OCI-LY7 (cell line): ENCODE measurements around the gene GYPB. TPM values are rescaled to one million over a fixed set of nuclear protein-coding genes. Genes with fewer than 3 reads are reported as not detected.
"Not testable (repeated sequence)": the region's sequence is repeated elsewhere in the genome, so short reads cannot be mapped to it uniquely, and the experiment has no call there.

ENCODE experiments used
- BruUV-seq: library from RNA; stranded (reverse); fragments of 400-500 nt; replicated peaks from 2 replicates; lab custom pipeline; 2021; lab: Mats Ljungman, UMichigan
- CTCF ChIA-PET: fragments of 300-600 bp; sonication (Branson Sonifier 250); formaldehyde crosslinking; loops from one replicate; lab custom pipeline; 2022; ENCODE audit warnings: antibody characterized with exemption; ENCODE audit not compliant: unreplicated experiment; lab: Charles Lee
- POLR2A ChIA-PET: fragments of 300-600 bp; sonication (Branson Sonifier 250); formaldehyde crosslinking; loops from one replicate; lab custom pipeline; 2022; ENCODE audit warnings: antibody characterized with exemption; lab: Charles Lee
- DNase-seq: peaks from one replicate; pipeline ENCODE4 v3.0.0-alpha.2; 2015; ENCODE audit warnings: low spot score
- H2AFZ ChIP-seq: fragments of 200-600 bp; sonication (generic), shearing (Covaris generic); 2 replicates; pipeline ENCODE4 v1.6.1; 2014; ENCODE audit warnings: mild to moderate bottlenecking, antibody characterized with exemption, low read length, moderate library complexity
- H3K27ac ChIP-seq: fragments of 200-600 bp; sonication (generic); 2 replicates; pipeline ENCODE4 v1.5.1; 2014; ENCODE audit warnings: mixed run types, low read depth, mild to moderate bottlenecking, moderate library complexity, low read length, inconsistent platforms; ENCODE audit not compliant: poor library complexity, severe bottlenecking
- H3K36me3 ChIP-seq: fragments of 200-600 bp; sonication (generic); 2 replicates; pipeline ENCODE4 v1.6.1; 2014; ENCODE audit warnings: mild to moderate bottlenecking, antibody characterized with exemption, low read length, moderate library complexity, mixed read lengths; ENCODE audit not compliant: insufficient read depth
- H3K4me1 ChIP-seq: fragments of 200-600 bp; sonication (generic); 2 replicates; pipeline ENCODE4 v1.5.1; 2014; ENCODE audit warnings: mild to moderate bottlenecking, low read length; ENCODE audit not compliant: insufficient read depth, poor library complexity, severe bottlenecking
- H3K4me2 ChIP-seq: fragments of 200-600 bp; sonication (generic); 2 replicates; pipeline ENCODE4 v1.6.1; 2014; ENCODE audit warnings: mild to moderate bottlenecking, low read length
- H3K4me3 ChIP-seq: fragments of 200-600 bp; sonication (generic); 2 replicates; pipeline ENCODE4 v1.5.1; 2014; ENCODE audit warnings: mild to moderate bottlenecking, low read depth, low read length; ENCODE audit not compliant: poor library complexity, severe bottlenecking
- H3K79me2 ChIP-seq: fragments of 200-600 bp; sonication (generic); 2 replicates; pipeline ENCODE4 v1.6.1; 2016; ENCODE audit warnings: low read depth, mild to moderate bottlenecking, low read length, moderate library complexity, mixed read lengths; ENCODE audit not compliant: insufficient read depth
- H3K9me2 ChIP-seq: fragments of 200-600 bp; sonication (generic); 2 replicates; pipeline ENCODE4 v1.6.1; 2016; ENCODE audit warnings: mild to moderate bottlenecking, low read length, mixed read lengths; ENCODE audit not compliant: insufficient read depth
- H3K9me3 ChIP-seq: fragments of 200-600 bp; sonication (generic); 2 replicates; pipeline ENCODE4 v1.6.1; 2014; ENCODE audit warnings: mild to moderate bottlenecking, mixed run types, low read length, mixed read lengths
- H4K20me1 ChIP-seq: fragments of 200-600 bp; sonication (generic); 2 replicates; pipeline ENCODE4 v1.6.1; 2014; ENCODE audit warnings: mild to moderate bottlenecking, antibody characterized with exemption, low read length, moderate library complexity, mixed read lengths; ENCODE audit not compliant: insufficient read depth
- EZH2phosphoT487 ChIP-seq: fragments of 200-600 bp; sonication (generic); IDR thresholded peaks from 2 replicates; pipeline ENCODE4 v1.6.1; 2018; ENCODE audit warnings: low read depth, borderline replicate concordance, mild to moderate bottlenecking, mixed run types, antibody characterized with exemption, low read length, moderate library complexity, mixed read lengths
- intact Hi-C: fragments of 100-400 bp; cut with micrococcal nuclease; formaldehyde crosslinking; loops from one replicate; pipeline ENCODE4 v1.10.0; 2022; ENCODE audit not compliant: unreplicated experiment
- total RNA-seq, 2 experiments: library from RNA; depleted of rRNA in 1 of 2; stranded (reverse); fragments of >200 nt in 1 of 2; shearing (Covaris generic) in 1 of 2; gene quantifications; 2 replicates each; pipeline ENCODE4 v1.2.3, GENCODE V29; 2014 to 2022
- TF ChIP-seq, protein P1 (sequence below): fragments of 200-600 bp; sonication (generic); conservative IDR thresholded peaks from 2 replicates; pipeline ENCODE4 v1.5.1; 2014; ENCODE audit warnings: mild to moderate bottlenecking, antibody characterized with exemption, low read length, moderate library complexity, mixed read lengths

Gene GYPB
- total RNA-seq, 2 experiments from 2014 or later, result not detected

DNA sequence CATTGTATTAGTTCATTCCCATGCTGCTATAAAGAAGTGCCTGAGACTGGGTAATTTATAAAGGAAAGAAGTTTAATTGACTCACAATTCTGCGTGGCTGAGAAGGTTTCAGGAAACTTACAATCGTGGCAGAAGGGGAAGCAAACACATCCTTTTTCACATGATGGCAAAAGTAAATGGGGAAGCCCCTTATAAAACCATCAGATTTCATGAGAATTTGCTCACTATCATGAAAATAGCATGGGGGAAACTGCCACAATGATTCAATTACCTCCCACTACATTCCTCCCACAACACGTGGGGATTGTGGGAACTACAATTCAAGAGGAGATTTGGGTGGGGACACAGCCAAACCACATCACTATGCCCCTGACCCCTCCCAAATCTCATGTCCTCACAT lies 28.5 kb downstream of the GYPB start:
- H3K27ac ChIP-seq, H3K9me3 ChIP-seq, H4K20me1 ChIP-seq, H3K79me2 ChIP-seq, H2AFZ ChIP-seq, DNase-seq, H3K4me2 ChIP-seq, POLR2A ChIA-PET, H3K4me3 ChIP-seq, BruUV-seq, intact Hi-C loops, CTCF ChIA-PET, H3K4me1 ChIP-seq, H3K9me2 ChIP-seq, H3K36me3 ChIP-seq: not testable (repeated sequence)

DNA sequence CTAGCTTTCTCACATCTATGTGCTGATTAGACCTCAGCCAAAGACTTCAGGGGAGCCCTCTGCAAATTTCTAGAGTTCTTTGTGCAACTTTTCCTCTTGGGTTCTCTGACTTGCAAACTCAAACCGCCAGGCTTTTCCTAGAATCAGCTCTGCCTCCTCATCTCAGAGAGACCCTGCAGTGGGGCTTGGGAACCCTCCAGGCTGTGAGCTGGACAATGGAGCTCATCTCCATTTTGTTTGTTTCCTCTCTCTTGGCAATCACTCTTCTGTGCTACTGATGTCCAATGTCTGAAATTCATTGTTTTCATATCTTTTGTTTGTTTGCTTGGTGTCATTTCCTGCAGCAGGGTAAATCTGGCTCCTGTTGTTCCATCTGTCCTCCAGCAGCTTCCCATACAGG lies 33.0 kb downstream of the GYPB start:
- no peak overlapping the region for H3K27ac ChIP-seq
- H3K79me2 ChIP-seq, result no peaks in the 10 kb centered on the region
- intact Hi-C loops, result no loop called here
- H3K36me3 ChIP-seq, result no peaks in the 10 kb centered on the region
- no peaks in the 10 kb centered on the region for H3K9me3 ChIP-seq
- no peak overlapping the region for H3K4me3 ChIP-seq
- POLR2A ChIA-PET, result no interaction called here
- no peaks in the 10 kb centered on the region for H4K20me1 ChIP-seq
- no peaks in the 10 kb centered on the region for H3K4me1 ChIP-seq
- H3K9me2 ChIP-seq, result no peaks in the 10 kb centered on the region
- no TSS peak for BruUV-seq
- H2AFZ ChIP-seq, result no peak overlapping the region
- CTCF ChIA-PET, result no interaction called here
- DNase-seq, result no peak
- TF ChIP-seq EZH2phosphoT487, result no peak
- TF ChIP-seq, protein P1, sequence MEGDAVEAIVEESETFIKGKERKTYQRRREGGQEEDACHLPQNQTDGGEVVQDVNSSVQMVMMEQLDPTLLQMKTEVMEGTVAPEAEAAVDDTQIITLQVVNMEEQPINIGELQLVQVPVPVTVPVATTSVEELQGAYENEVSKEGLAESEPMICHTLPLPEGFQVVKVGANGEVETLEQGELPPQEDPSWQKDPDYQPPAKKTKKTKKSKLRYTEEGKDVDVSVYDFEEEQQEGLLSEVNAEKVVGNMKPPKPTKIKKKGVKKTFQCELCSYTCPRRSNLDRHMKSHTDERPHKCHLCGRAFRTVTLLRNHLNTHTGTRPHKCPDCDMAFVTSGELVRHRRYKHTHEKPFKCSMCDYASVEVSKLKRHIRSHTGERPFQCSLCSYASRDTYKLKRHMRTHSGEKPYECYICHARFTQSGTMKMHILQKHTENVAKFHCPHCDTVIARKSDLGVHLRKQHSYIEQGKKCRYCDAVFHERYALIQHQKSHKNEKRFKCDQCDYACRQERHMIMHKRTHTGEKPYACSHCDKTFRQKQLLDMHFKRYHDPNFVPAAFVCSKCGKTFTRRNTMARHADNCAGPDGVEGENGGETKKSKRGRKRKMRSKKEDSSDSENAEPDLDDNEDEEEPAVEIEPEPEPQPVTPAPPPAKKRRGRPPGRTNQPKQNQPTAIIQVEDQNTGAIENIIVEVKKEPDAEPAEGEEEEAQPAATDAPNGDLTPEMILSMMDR, result no peak
- no peak overlapping the region for H3K4me2 ChIP-seq

DNA sequence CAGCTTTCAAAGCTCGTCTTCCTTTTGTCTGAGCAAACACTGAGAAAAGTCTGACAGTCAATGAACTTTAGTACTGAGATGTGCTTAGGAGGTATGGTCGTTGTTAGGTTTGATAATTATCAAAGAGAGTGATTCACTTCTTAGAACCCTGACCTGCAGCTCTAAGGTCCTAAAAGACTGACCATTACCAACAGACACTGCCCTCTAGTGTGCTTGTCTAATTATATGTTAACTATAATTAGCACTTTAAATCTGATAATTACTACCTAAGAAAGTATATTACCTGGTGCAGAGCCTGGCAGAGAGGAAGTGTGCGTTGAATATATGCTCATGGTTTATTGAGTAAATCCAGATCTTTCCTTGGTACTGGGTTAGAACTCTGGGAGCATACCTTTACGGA lies 38.4 kb downstream of the GYPB start:
- H3K27ac ChIP-seq, H3K79me2 ChIP-seq, CTCF ChIA-PET, H3K4me3 ChIP-seq, POLR2A ChIA-PET, H3K9me3 ChIP-seq, H4K20me1 ChIP-seq, intact Hi-C loops, H2AFZ ChIP-seq, H3K4me2 ChIP-seq, H3K36me3 ChIP-seq, H3K9me2 ChIP-seq, BruUV-seq, H3K4me1 ChIP-seq: not testable (repeated sequence)
- DNase-seq, result peak; percentile 2

DNA sequence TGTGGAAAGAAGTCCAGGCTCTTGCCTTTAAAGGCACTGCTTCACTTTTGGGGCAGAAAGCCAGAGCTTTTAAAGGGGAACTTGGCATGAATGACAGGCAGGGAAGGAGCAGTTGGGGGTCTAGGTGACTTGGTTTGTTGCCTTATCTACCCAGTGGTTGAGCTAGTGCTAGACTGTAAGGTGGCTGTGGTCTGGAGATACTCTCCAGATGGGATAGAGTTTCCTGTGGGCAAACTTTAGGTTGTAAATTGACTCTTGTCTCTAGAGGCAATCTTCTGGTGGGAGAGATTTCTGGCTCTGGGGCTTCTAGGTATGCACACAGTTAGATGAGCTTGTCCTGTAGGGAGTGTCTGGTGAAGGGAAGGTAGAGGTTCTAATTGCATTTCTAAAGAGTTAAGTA lies 43.7 kb downstream of the GYPB start:
- H3K4me2 ChIP-seq, H3K9me3 ChIP-seq, DNase-seq, H2AFZ ChIP-seq, CTCF ChIA-PET, H3K79me2 ChIP-seq, H3K4me3 ChIP-seq, H3K36me3 ChIP-seq, BruUV-seq, H3K27ac ChIP-seq, POLR2A ChIA-PET, intact Hi-C loops, H3K4me1 ChIP-seq, H4K20me1 ChIP-seq, H3K9me2 ChIP-seq: not testable (repeated sequence)

DNA sequence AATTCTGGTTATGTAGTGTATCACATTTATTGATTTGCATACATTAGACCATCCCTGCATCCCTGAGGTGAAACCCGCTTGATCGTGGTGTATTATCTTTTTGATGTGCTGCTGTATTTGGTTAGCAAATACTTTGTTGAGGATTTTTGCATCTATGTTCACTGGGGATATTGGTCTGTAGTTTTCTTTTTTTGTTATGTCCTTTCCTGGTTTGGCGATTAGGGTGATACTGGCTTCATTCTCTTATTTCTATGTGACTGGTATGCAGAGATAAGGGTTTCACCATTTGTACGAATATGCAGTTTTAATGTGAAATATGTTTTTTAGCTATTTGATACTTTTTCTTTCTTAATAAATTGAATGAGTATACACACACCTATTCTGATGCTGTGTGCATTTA lies 45.2 kb downstream of the GYPB start:
- DNase-seq, BruUV-seq, H3K27ac ChIP-seq, H3K9me3 ChIP-seq, H3K79me2 ChIP-seq, POLR2A ChIA-PET, H3K4me1 ChIP-seq, H3K4me3 ChIP-seq, CTCF ChIA-PET, intact Hi-C loops, H3K4me2 ChIP-seq, H2AFZ ChIP-seq, H4K20me1 ChIP-seq, H3K9me2 ChIP-seq, H3K36me3 ChIP-seq: not testable (repeated sequence)
